ENCODE data around the gene C2orf69.

The C2orf69 gene

GRCh38 chr2:199916980-199917379 lies 5.9 kb downstream of the C2orf69 start:
- no peak for DNase-seq

GRCh38 chr2:199922856-199923255 lies 11.8 kb downstream of the C2orf69 start:
- no peak for DNase-seq

GRCh38 chr2:199923924-199924323 lies 12.8 kb downstream of the C2orf69 start:
- DNase-seq: no peak

GRCh38 chr2:199926806-199927205 lies 15.7 kb downstream of the C2orf69 start:
- no peak for DNase-seq

- no peak for DNase-seq
These were observed 17.1 kb downstream of the C2orf69 start for GRCh38 chr2:199928226-199928625.

- DNase-seq: no peak
These were observed 17.5 kb downstream of the C2orf69 start for GRCh38 chr2:199928626-199929025.

GRCh38 chr2:199929262-199929661 lies 18.2 kb downstream of the C2orf69 start:
- DNase-seq: no peak

GRCh38 chr2:199932312-199932855 lies 21.3 kb downstream of the C2orf69 start:
- no peak for DNase-seq

GRCh38 chr2:199933466-199933865 lies 22.4 kb downstream of the C2orf69 start:
- DNase-seq: no peak

GRCh38 chr2:199936554-199936953 lies 25.5 kb downstream of the C2orf69 start:
- no peak for DNase-seq

- DNase-seq: no peak
These were observed 29.3 kb downstream of the C2orf69 start for GRCh38 chr2:199940373-199940772.

- DNase-seq: no peak
These were observed 32.3 kb downstream of the C2orf69 start for GRCh38 chr2:199943373-199943772.

GRCh38 chr2:199946196-199946595 lies 35.1 kb downstream of the C2orf69 start:
- no peak for DNase-seq

GRCh38 chr2:199946836-199947235 lies 35.7 kb downstream of the C2orf69 start:
- no peak for DNase-seq

- DNase-seq: no peak
These were observed 39.3 kb downstream of the C2orf69 start for GRCh38 chr2:199950396-199950795.

GRCh38 chr2:199951023-199951422 lies 39.9 kb downstream of the C2orf69 start:
- DNase-seq: no peak

GRCh38 chr2:199955007-199955338 lies 43.9 kb downstream of the C2orf69 start:
- no peak for DNase-seq

- DNase-seq: peak; percentile 81
These were observed 44.4 kb downstream of the C2orf69 start, which contains the start of the genes MAIP1 and TYW5 for GRCh38 chr2:199955339-199956061. Gene MAIP1 (plus strand): TSS chr2:199955582. CDS start chr2:199955799, 217 bp downstream. Gene TYW5 (minus strand): TSS chr2:199955491. CDS start chr2:199955470, 21 bp downstream.

GRCh38 chr2:199956062-199956380 lies 44.9 kb downstream of the C2orf69 start:
- DNase-seq: no peak

- no peak for DNase-seq
These were observed 46.9 kb downstream of the C2orf69 start for GRCh38 chr2:199958014-199958413.

GRCh38 chr2:199962203-199962602 lies 51.1 kb downstream of the C2orf69 start:
- no peak for DNase-seq

- no peak for DNase-seq
These were observed 55.3 kb downstream of the C2orf69 start for GRCh38 chr2:199966405-199966804.

GRCh38 chr2:199966976-199967375 lies 55.9 kb downstream of the C2orf69 start:
- DNase-seq: no peak

GRCh38 chr2:199968126-199968525 lies 57.0 kb downstream of the C2orf69 start:
- no peak for DNase-seq

- no peak for DNase-seq
These were observed 61.1 kb downstream of the C2orf69 start for GRCh38 chr2:199972088-199972626.
